CD1c-positive myeloid dendritic cell (primary cell): ENCODE data around the gene ADI1.

Source experiments
- DNase-seq: peaks from one replicate; pipeline ENCODE4 v3.0.0-alpha.2; 2016; ENCODE audit errors: extremely low spot score

Gene ADI1, protein sequence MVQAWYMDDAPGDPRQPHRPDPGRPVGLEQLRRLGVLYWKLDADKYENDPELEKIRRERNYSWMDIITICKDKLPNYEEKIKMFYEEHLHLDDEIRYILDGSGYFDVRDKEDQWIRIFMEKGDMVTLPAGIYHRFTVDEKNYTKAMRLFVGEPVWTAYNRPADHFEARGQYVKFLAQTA

DNA sequence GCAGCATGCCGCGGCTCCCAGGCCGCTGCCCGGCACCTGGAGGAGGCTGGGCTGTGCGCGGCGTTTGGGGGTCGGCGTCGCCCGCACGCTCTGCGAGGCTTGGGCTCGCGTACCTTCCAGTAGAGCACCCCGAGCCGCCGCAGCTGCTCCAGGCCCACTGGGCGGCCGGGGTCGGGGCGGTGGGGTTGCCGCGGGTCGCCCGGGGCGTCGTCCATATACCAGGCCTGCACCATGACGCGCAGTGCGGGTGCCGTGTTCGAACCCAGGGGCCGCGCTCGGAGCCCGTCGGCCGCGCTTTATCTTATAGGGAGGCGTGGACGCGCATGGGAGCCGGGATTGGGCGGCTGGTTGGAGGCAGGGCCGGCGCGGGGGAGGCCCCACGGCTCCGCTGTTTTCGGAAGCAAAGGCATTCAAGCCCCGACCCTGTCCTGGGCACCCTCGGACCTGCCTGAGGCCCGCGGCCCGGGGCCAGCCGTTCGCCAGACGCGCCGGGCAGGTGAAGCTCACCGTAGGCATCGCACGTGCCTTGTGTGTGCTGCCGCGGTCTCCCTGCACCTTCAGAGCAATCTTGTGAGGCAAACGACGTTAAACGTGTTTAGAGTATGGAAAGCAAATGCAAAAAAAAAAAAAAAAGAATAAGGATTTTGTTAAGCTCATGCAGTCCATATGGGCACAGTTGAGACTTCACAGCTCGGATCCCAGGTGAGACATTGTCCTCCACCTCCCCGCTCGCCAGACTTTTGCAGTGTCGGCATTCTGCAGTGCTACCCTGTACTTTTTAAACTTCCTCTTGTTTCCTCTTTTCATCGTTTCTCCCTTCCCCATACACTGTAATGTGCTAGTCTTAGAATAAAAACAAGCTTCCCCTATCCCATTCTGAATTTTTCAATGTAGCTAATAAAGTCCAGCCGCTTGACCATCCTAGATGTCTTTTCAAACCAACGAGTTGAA, at the start of gene ADI1:
TSS of gene ADI1 (minus strand) at position 277 of the 951 bp plus-strand sequence. CDS start at position 233, 44 bp downstream.
- DNase-seq, result peak; percentile 89

DNA sequence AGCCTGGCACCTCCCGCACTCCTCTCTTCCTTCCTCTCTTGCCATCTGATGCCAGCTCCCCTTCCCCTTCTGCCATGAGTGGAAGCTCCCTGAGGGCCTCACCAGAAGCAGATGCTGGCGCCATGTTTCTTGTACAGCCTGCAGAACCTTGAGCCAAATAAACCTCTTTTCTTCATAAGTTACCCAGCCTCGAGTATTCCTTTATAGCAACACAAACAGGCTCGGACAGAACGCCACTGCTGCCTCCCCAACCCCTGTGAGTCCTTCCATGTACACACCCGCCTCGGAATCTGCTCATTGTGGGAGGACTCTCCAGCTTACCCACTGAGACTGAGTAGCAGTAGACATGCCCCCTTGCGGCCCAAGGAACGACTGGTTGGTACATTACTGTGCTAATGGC, 47.5 kb upstream of the ADI1 start:
- DNase-seq, result no peak

DNA sequence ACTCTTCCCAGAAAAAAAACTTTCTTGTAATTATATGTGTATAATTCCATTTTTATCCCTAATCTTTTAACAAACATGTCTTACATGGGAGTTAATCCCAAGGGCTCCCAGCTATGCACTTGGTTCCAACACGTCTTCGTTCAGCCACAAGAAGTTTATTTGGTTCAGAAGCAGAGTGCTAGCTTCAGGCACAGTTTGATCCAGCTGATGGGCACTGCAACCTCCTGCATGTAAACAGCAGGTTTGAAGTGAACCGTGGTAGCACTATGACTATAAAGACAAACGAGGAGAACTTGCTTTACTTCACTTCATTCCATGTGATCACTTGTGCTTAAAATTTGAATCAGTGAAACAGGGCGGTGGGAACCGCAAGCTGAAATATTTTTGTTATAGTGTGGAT, 45.8 kb upstream of the ADI1 start:
- no peak for DNase-seq

GRCh38 chr2:3563521-3563976, 44.2 kb upstream of the ADI1 start:
- DNase-seq, result no peak

DNA sequence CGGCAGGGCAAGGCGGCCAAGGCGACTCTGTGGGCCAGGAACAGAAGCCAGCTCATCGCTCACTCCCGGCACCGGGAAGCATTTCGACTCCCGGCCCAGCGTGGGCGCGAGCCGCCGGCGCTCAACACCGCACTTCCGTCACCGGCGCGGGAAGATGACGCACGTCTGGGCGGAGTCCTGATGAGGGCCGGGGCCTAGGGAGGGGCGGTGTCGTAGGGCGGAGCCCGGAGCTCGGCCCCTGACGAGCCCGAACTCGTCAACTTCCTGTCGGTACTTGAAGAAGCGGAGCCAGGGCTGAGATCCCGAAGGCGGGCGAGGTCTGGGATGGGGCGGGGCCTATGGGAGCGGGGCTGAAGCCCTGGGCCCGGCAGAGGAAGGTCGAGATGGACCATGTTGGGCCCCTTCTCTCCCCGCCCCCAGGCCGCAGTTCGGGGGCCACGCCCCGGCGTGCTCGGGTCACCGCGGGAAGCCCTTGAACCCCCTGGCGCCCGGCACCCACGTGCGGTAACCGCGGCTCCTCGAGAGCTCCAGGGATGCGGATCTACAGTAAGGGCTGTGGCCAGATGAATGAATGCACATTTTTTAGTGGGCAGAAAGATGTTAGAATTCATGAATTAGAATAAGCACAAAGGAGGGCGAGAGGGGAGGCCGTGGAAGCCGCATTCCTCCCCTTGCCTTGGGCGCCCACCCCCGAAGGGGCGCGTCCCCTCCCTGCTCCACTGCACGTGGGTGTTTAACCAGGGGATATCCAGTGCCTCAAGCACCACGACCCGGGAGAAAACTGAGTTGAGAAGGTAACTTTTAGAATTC, 39.1 kb upstream of the ADI1 start, which contains the start of gene RNASEH1:
TSS of gene RNASEH1 (minus strand) at position 129 of the 810 bp plus-strand sequence. CDS start at position 56, 73 bp downstream.
- peak; percentile 100 for DNase-seq

- DNase-seq, result no peak
Observed at GRCh38 chr2:3557639-3558204, 38.4 kb upstream of the ADI1 start.

DNA sequence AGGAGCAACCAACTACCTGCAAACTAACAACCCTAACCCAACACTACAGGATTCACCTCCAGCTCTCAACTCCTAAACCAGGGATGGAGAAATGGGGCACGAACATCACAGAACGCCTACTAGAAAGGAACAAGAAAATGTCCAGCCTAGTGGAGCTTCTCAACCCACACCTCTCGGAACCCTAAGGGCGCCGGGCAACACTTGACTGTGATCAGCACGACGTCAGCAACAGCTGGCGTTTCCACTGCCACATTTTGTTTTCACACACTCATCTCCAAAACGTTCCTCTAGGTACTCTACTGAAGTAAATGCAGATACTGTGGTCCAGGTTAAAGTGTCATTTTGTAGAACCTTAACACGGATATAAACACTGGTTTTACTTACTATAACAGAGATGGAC, 34.6 kb upstream of the ADI1 start:
- DNase-seq, result no peak

- DNase-seq, result no peak
Observed at GRCh38 chr2:3547915-3548314, 28.6 kb upstream of the ADI1 start.

DNA sequence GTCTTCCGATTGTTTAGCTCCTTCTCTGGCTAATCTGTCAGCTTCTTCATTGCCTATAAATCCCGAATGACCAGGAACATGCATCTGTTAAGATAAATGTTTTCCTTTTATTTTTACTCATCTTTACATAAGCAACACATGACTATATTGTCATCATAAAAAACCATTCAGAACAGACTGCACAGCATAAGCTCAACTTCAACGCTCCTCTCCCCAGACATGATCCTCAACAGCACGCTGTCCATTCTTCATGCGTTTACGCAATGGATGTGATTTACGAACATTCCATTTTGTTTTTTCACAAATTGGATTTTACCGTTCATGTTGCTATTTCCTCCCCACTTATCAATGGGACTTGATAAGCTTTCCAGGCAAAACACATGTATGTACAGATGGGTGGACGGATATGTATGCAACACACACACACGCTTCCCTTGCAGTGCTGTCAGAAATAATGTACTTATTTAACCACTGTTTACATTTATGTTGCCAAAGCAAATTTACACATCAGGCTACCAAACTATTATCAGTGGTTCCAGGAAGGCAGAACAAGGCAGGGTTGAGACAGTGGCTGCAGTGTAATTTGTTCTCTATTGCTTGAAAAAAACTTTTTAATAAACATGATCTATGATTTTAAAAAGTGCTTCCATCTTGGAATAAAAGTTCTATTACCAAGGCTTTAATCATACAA, 26.6 kb upstream of the ADI1 start:
- no peak for DNase-seq

- DNase-seq, result no peak
Observed at GRCh38 chr2:3543023-3543683, 23.8 kb upstream of the ADI1 start.

- DNase-seq, result no peak
Observed at GRCh38 chr2:3542107-3542506, 22.8 kb upstream of the ADI1 start.

- DNase-seq, result no peak
Observed at GRCh38 chr2:3539836-3540235, 20.5 kb upstream of the ADI1 start.

- peak; percentile 5 for DNase-seq
Observed at GRCh38 chr2:3536682-3537632, 17.6 kb upstream of the ADI1 start.

GRCh38 chr2:3535794-3536681, 16.7 kb upstream of the ADI1 start:
- DNase-seq, result peak; percentile 12

GRCh38 chr2:3535467-3535793, 16.1 kb upstream of the ADI1 start:
- no peak for DNase-seq

DNA sequence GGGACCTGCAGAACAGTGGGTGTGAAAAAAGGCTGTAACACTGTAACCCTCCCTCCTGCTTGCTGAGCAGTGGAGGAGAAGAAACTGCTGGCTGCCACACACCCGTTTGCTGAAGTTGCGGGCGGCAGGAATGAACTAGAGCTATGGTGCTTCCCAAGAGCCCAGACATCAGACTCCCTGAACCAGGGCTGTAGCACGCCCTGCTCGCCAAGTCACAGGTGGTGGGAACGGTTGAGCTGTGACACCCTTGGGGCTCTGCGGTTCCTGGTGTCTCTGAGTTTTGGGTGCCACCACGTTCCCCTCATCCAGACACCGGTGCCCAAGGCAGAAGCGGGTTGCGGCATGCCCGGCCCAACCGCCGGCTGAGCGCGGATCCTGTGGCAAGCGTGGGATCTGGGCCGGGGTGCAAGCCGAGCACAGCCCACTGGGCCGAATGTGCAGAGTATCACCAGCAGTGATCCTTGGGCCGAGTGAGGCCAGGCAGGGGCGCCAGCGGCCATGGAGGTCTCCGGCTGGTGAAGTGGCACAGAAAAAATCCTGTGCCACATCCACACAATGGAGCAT, 15.0 kb upstream of the ADI1 start:
- no peak for DNase-seq

GRCh38 chr2:3533836-3534235, 14.5 kb upstream of the ADI1 start:
- no peak for DNase-seq

- no peak for DNase-seq
Observed at GRCh38 chr2:3532941-3533340, 13.6 kb upstream of the ADI1 start.
